Endothelial cell of umbilical vein (primary cell): Measurements from ENCODE around the gene TUBG2.

Source experiments
- CTCF ChIP-seq, 2 donors: IDR thresholded peaks; 1 replicate in 1 of 2; 2 replicates in 1 of 2; pipeline ENCODE4 v1.5.1; 2011; ENCODE audit warnings: low read length in 2 of 2, mild to moderate bottlenecking in 2 of 2, moderate library complexity in 2 of 2, control low read depth in 1 of 2, inconsistent platforms in 1 of 2, low read depth in 1 of 2; ENCODE audit not compliant: insufficient read depth in 1 of 2; ENCODE audit errors: extremely low read depth in 1 of 2
- EZH2 ChIP-seq: IDR thresholded peaks from 2 replicates; pipeline ENCODE4 v1.6.1; 2012; ENCODE audit warnings: borderline replicate concordance, low read depth, mild to moderate bottlenecking, moderate library complexity, low read length, inconsistent platforms; ENCODE audit not compliant: severe bottlenecking
- FOS ChIP-seq: IDR thresholded peaks from 2 replicates; pipeline ENCODE4 v1.6.1; 2011; ENCODE audit warnings: mild to moderate bottlenecking, low read length, moderate library complexity, borderline replicate concordance; ENCODE audit not compliant: insufficient read depth
- GATA2 ChIP-seq: IDR thresholded peaks from 2 replicates; pipeline ENCODE4 v1.7.0; 2011; ENCODE audit warnings: low read depth, mild to moderate bottlenecking, moderate library complexity, mixed read lengths, low read length; ENCODE audit not compliant: insufficient read length, insufficient read depth
- MAX ChIP-seq: IDR thresholded peaks from 2 replicates; pipeline ENCODE4 v1.6.1; 2011; ENCODE audit not compliant: insufficient read depth, insufficient read length
- MYC ChIP-seq: IDR thresholded peaks from one replicate; pipeline ENCODE4 v1.6.1; 2011; ENCODE audit warnings: mild to moderate bottlenecking, low read depth, low read length
- POLR2A ChIP-seq: IDR thresholded peaks from 2 replicates; pipeline ENCODE4 v1.6.1; 2012; ENCODE audit warnings: low read depth, mild to moderate bottlenecking, control low read depth, low read length
- POLR2AphosphoS5 ChIP-seq: IDR thresholded peaks from 2 replicates; pipeline ENCODE4 v1.6.1; 2012; ENCODE audit warnings: low read depth, mild to moderate bottlenecking, control low read depth, low read length, moderate library complexity; ENCODE audit not compliant: insufficient read depth

GRCh38 chr17:42683407-42684034 is 24.4 kb downstream of the TUBG2 start:
- TF ChIP-seq CTCF (IDR thresholded peaks at IDR 0.05; ENCODE audit: extremely low read depth in 1 of 2, insufficient read depth in 1 of 2, low read depth in 1 of 2, low read length in 2 of 2) = no peak
- peak; percentile 59 for TF ChIP-seq EZH2
- no peak for TF ChIP-seq POLR2A
- no peak for TF ChIP-seq POLR2AphosphoS5
- TF ChIP-seq GATA2 = no peak
- no peak for TF ChIP-seq MAX
- TF ChIP-seq MYC = no peak
- no peak for TF ChIP-seq FOS
